Uterus (tissue), 4 donors: ENCODE results near the gene GPR162. TPM values are rescaled to one million over a fixed set of nuclear protein-coding genes. Genes with fewer than 3 reads are reported as not detected.

Experiments used
- DNase-seq, 2 donors: peaks; one replicate each; pipeline ENCODE4 v3.0.0-alpha.2; 2019 to 2020
- H3K27ac ChIP-seq, 2 donors: fragments of 200-600 bp; sonication (generic); 1 replicate in 1 of 2; 2 replicates in 1 of 2; pipeline ENCODE4 v1.5.1; 2016 to 2018
- H3K27me3 ChIP-seq, 2 donors: fragments of 200-600 bp; sonication (generic); one replicate each; pipeline ENCODE4 v1.5.1; 2018 to 2019; ENCODE audit warnings: control low read depth in 1 of 2
- H3K36me3 ChIP-seq, 2 donors: fragments of 200-600 bp; sonication (generic); one replicate each; pipeline ENCODE4 v1.5.1; 2019; ENCODE audit warnings: control low read depth in 1 of 2
- H3K4me1 ChIP-seq, 2 donors: fragments of 200-600 bp; sonication (generic); one replicate each; pipeline ENCODE4 v1.5.1; 2018 to 2019; ENCODE audit warnings: control low read depth in 1 of 2
- H3K4me3 ChIP-seq, 2 donors: fragments of 200-600 bp; sonication (generic); 1 replicate in 1 of 2; 2 replicates in 1 of 2; pipeline ENCODE4 v1.5.1; 2018 to 2019; ENCODE audit warnings: mild to moderate bottlenecking in 1 of 2
- H3K9me3 ChIP-seq, 2 donors: fragments of 200-600 bp; sonication (generic); one replicate each; pipeline ENCODE4 v1.5.1; 2019; ENCODE audit warnings: control low read depth in 1 of 2
- CTCF ChIP-seq, 4 experiments: fragments of 200-600 bp in 2 of 4; fragments of 450-650 bp in 2 of 4; sonication (generic) in 2 of 4; IDR thresholded peaks; one replicate each; pipeline ENCODE4 v1.5.1; 2016 to 2019; ENCODE audit warnings: antibody characterized with exemption in 4 of 4, mild to moderate bottlenecking in 2 of 4, moderate library complexity in 1 of 4
- POLR2A ChIP-seq, 2 donors: fragments of 450-650 bp; IDR thresholded peaks; one replicate each; pipeline ENCODE4 v1.6.1; 2016; ENCODE audit warnings: antibody characterized with exemption in 2 of 2, mild to moderate bottlenecking in 1 of 2, moderate library complexity in 1 of 2
- intact Hi-C: fragments of 100-400 bp; cut with DNase I; formaldehyde crosslinking; loops from one replicate; pipeline ENCODE4 v1.15.1; 2023; ENCODE audit warnings: low total_unique reads
- total RNA-seq, 4 donors: library from RNA; depleted of rRNA in 3 of 4; stranded (reverse); fragments of >200 nt in 3 of 4; gene quantifications; one replicate each; pipeline versions ENCODE4 v1.1.0 to v1.2.4, GENCODE V29; 2014 to 2023
- donor health status: DM: yes; HTN: yes; CAD: no.

The GPR162 gene
- total RNA-seq, 4 donors from 2014 or later = 0.29 to 23.1 (median 3.4) TPM

GRCh38 chr12:6795088-6795487, 26.5 kb upstream of the GPR162 start:
- TF ChIP-seq POLR2A (IDR thresholded peaks at IDR 0.05) (no peak), CTCF (IDR thresholded peaks at IDR 0.05) (no peak)
- no peak overlapping the region for H3K27ac ChIP-seq
- intact Hi-C loops = no loop called here
- no peaks in the 10 kb centered on the region for H3K27me3 ChIP-seq
- DNase-seq = no peak
- no peaks in the 10 kb centered on the region for H3K9me3 ChIP-seq
- no peaks in the 10 kb centered on the region for H3K4me1 ChIP-seq
- no peaks in the 10 kb centered on the region for H3K36me3 ChIP-seq
- H3K4me3 ChIP-seq = no peak overlapping the region

DNA sequence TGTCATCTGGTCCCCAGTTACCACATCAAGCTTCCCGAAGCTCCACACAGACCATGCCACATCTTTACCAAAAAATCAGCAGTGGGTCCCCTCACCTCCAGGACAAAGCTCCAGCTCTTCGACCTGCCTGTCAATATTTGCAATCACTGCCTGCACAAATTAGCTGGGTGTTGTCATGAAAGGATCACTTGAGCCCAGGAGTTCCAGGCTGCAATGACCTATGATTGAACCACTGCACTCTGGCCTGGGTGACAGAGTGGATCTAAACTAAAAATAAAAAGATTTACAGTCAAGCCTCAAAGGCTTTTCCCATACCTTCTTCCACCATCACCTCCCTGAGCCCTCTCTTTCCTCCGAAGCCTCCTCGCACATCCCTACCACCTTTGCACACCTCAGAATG, 25.0 kb upstream of the GPR162 start:
- H3K4me3 ChIP-seq = no peak overlapping the region
- no peak for DNase-seq
- no peaks in the 10 kb centered on the region for H3K4me1 ChIP-seq
- no peak for TF ChIP-seq CTCF (IDR thresholded peaks at IDR 0.05)
- intact Hi-C loops = no loop called here
- H3K9me3 ChIP-seq = no peaks in the 10 kb centered on the region
- no peak overlapping the region for H3K27ac ChIP-seq
- H3K27me3 ChIP-seq = no peaks in the 10 kb centered on the region
- no peaks in the 10 kb centered on the region for H3K36me3 ChIP-seq

GRCh38 chr12:6799147-6799546, 22.5 kb upstream of the GPR162 start:
- Histone ChIP-seq H3K9me3 (no peaks in the 10 kb centered on the region), H3K27ac (no peak overlapping the region), H3K4me3 (no peak overlapping the region), H3K4me1 (no peaks in the 10 kb centered on the region), H3K36me3 (no peaks in the 10 kb centered on the region), H3K27me3 (no peaks in the 10 kb centered on the region)
- DNase-seq = no peak
- intact Hi-C loops = no loop called here
- TF ChIP-seq POLR2A (IDR thresholded peaks at IDR 0.05) = no peak
- TF ChIP-seq CTCF (IDR thresholded peaks at IDR 0.05) = no peak

DNA sequence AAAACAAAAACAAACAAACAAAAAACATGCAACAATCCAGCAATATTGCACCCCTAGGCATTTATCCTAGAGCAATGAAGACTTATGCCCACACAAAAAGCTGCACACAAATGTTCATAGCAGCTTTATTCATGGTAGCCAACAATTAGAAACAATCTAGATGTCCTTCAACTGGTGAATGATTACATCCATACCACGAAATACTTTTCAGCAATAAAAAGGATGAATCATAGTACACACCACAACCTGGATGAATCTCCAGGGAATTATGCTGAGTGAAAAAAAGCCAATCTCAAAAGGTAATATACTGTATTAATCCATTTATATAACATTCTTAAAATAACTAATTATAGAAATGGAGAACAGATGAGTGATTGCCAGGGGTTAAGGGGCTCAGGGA, 14.5 kb upstream of the GPR162 start:
- TF ChIP-seq POLR2A (IDR thresholded peaks at IDR 0.05) (no peak), CTCF (IDR thresholded peaks at IDR 0.05) (no peak)

GRCh38 chr12:6809056-6809455, 12.6 kb upstream of the GPR162 start:
- H3K4me1 ChIP-seq = no peaks in the 10 kb centered on the region
- TF ChIP-seq CTCF (IDR thresholded peaks at IDR 0.05) (no peak), POLR2A (IDR thresholded peaks at IDR 0.05) (no peak)
- intact Hi-C loops = no loop called here

More for the DNA sequence above, 14.5 kb upstream of the GPR162 start:
- no peak for DNase-seq
- Histone ChIP-seq H3K4me3 (no peak overlapping the region), H3K27me3 (no peaks in the 10 kb centered on the region), H3K9me3 (no peaks in the 10 kb centered on the region), H3K27ac (no peak overlapping the region), H3K4me1 (no peaks in the 10 kb centered on the region), H3K36me3 (no peaks in the 10 kb centered on the region)
- intact Hi-C loops = no loop called here

More at GRCh38 chr12:6809056-6809455, 12.6 kb upstream of the GPR162 start:
- no peaks in the 10 kb centered on the region for H3K9me3 ChIP-seq
- no peak overlapping the region for H3K4me3 ChIP-seq
- no peak for DNase-seq
- no peaks in the 10 kb centered on the region for H3K27me3 ChIP-seq
- H3K36me3 ChIP-seq = no peaks in the 10 kb centered on the region
- H3K27ac ChIP-seq = no peak overlapping the region
